ENCODE measurements around the gene KIF16B. TPM values are rescaled to one million over a fixed set of nuclear protein-coding genes. Genes with fewer than 3 reads are reported as not detected.

KIF16B gene
- total and polyA plus RNA-seq, 8 donors: 5.0 to 59.8 (median 24.2) TPM

DNA sequence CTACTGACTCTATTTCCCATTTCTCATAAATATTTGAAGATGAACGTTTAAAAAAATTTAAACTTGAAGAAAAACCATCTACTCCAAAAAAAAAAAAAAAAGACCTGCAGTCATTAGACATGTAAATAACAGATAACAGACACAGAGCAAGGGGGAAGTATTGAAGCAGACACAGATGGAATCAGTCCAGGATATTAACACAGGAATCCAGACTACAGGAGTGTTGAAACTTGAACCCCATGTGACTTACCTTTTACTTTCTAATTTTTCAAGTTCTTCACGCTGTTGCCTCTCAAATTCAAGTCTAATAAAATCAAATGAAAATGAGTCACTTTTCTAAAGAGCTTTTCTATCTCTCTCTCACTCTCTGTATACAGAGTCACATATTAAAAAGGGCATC is 191.8 kb downstream of the KIF16B start:
- no peaks in the 10 kb centered on the region for H3K27me3 ChIP-seq
- 88 to 98% (median 93%) methylated on average over 2 of the region's 2 CpGs for WGBS, 5 donors
- TF ChIP-seq POLR2A (IDR thresholded peaks at IDR 0.05) (no peak), EP300 (IDR thresholded peaks at IDR 0.05) (no peak), POLR2AphosphoS5 (IDR thresholded peaks at IDR 0.05) (no peak)
- H3K4me1 ChIP-seq: no peaks in the 10 kb centered on the region
- DNase-seq: no peak
- intact Hi-C loops (cut with DNase I; ENCODE audit: low total_unique reads): no loop called here
- H3K9me3 ChIP-seq: no peaks in the 10 kb centered on the region
- H3K36me3 ChIP-seq: peaks cover 7 to 73% (median 56%) of the 10 kb centered on the region in 4 donors
- H3K4me3 ChIP-seq: no peak overlapping the region
- H3K27ac ChIP-seq: no peak overlapping the region

DNA sequence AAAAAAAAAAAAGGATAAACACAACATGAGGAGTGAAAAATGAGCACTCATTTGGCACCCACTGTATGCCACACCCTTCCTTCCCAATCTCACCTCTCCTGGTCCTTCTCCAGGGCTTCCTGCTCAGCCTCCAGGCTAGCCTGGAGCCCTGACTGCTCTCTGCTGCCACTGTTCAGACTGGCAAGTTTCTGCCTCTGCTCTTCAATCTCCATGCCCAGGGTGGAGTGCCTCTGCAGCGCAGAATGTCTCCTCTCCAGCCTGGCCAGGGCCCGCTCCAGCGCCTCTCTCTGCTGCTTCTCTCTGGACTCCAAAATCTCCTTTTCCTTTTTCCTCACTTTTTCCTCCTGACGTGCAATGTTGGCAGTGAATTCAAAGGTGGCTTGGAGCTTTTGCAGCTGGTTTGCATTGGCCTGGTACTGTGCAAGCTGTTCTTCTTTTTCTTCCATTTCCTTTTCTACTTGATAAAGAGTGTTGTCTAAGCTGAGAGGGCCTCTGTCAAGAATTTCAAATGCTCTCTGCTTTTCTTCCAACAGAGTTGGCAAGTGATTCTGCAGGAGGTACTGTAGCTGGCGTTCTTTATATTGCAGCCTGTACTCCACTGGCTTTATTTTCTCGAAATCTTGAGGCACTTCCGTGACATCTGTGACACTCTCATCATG is 194.4 kb downstream of the KIF16B start:
- 87 to 99% (median 98%) methylated on average over 7 of the region's 7 CpGs for WGBS, 5 donors
- intact Hi-C loops (cut with DNase I; ENCODE audit: low total_unique reads): no loop called here
- no peaks in the 10 kb centered on the region for H3K9me3 ChIP-seq

DNA sequence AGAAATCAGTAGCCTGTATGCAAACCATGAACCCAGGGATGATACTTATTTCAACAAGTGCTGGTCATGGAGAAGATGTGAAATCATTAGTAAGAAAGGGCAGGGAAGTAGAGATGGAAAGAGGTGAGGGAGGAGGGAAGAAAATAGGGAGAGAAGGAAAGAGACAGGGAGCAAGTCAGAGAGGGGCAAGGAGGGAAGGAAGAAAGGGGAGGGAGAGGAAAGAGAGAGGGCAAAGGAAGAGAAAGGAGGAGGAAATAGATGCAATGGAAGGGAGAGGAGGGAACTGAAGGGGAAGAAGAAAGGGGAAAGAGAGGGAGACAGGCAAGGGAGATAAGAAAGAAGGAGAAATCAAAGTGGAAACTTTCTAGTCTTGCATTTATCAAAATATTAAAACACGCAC is 195.1 kb downstream of the KIF16B start:
- TF ChIP-seq POLR2A (IDR thresholded peaks at IDR 0.05) (no peak), POLR2AphosphoS5 (IDR thresholded peaks at IDR 0.05) (no peak), EP300 (IDR thresholded peaks at IDR 0.05) (no peak)
- TF ChIP-seq, protein P1, sequence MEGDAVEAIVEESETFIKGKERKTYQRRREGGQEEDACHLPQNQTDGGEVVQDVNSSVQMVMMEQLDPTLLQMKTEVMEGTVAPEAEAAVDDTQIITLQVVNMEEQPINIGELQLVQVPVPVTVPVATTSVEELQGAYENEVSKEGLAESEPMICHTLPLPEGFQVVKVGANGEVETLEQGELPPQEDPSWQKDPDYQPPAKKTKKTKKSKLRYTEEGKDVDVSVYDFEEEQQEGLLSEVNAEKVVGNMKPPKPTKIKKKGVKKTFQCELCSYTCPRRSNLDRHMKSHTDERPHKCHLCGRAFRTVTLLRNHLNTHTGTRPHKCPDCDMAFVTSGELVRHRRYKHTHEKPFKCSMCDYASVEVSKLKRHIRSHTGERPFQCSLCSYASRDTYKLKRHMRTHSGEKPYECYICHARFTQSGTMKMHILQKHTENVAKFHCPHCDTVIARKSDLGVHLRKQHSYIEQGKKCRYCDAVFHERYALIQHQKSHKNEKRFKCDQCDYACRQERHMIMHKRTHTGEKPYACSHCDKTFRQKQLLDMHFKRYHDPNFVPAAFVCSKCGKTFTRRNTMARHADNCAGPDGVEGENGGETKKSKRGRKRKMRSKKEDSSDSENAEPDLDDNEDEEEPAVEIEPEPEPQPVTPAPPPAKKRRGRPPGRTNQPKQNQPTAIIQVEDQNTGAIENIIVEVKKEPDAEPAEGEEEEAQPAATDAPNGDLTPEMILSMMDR (IDR thresholded peaks at IDR 0.05): no peak
- WGBS, 5 donors: 96 to 98% (median 97%) methylated on average over 1 of the region's 1 CpG
- H3K9me3 ChIP-seq: no peaks in the 10 kb centered on the region
- intact Hi-C loops (cut with DNase I; ENCODE audit: low total_unique reads): no loop called here
- no peaks in the 10 kb centered on the region for H3K27me3 ChIP-seq
- peaks cover 7 to 66% (median 59%) of the 10 kb centered on the region in 4 donors for H3K36me3 ChIP-seq
- H3K27ac ChIP-seq: no peak overlapping the region
- H3K4me3 ChIP-seq: no peak overlapping the region
- no peaks in the 10 kb centered on the region for H3K4me1 ChIP-seq
- DNase-seq: no peak

More for the DNA sequence above, 194.4 kb downstream of the KIF16B start:
- TF ChIP-seq EP300 (IDR thresholded peaks at IDR 0.05) (no peak), POLR2AphosphoS5 (IDR thresholded peaks at IDR 0.05) (no peak), POLR2A (IDR thresholded peaks at IDR 0.05) (no peak)
- TF ChIP-seq, protein P1 (IDR thresholded peaks at IDR 0.05): no peak
- DNase-seq: no peak
- no peak overlapping the region for H3K4me3 ChIP-seq
- H3K27ac ChIP-seq: no peak overlapping the region
- H3K4me1 ChIP-seq: no peaks in the 10 kb centered on the region
- H3K36me3 ChIP-seq: peaks cover 7 to 69% (median 56%) of the 10 kb centered on the region in 4 donors
- H3K27me3 ChIP-seq: no peaks in the 10 kb centered on the region

DNA sequence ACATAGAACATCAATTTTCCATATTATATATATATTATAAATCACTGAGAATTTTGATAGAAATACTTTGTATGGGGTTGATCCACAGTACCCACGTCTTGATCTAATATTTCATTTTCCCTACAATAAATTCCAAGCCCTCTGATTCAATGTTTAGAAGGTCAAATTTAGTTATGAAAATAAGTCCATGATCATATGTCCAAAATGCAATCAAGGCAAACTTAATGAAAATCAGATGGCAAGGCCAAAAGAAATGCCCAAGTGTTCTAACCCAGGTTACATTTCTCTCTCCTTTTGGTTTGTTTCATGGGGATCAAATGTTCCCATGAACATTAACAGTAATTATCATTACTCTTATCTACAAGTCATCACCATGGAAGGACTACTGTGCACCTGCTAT is 203.8 kb downstream of the KIF16B start:
- Histone ChIP-seq H3K4me3 (no peak overlapping the region), H3K9me3 (no peaks in the 10 kb centered on the region), H3K36me3 (peaks cover 0 to 88% (median 78%) of the 10 kb centered on the region in 4 donors), H3K27ac (no peak overlapping the region), H3K27me3 (no peaks in the 10 kb centered on the region), H3K4me1 (peaks cover 0 to 6% (median 2%) of the 10 kb centered on the region in 4 donors)
- intact Hi-C loops (cut with DNase I; ENCODE audit: low total_unique reads): no loop called here
- no peak for TF ChIP-seq POLR2AphosphoS5 (IDR thresholded peaks at IDR 0.05)
- TF ChIP-seq, protein P1 (IDR thresholded peaks at IDR 0.05): no peak
- no peak for TF ChIP-seq POLR2A (IDR thresholded peaks at IDR 0.05)
- TF ChIP-seq EP300 (IDR thresholded peaks at IDR 0.05): no peak
- 73 to 100% (median 93%) methylated on average over 1 of the region's 1 CpG for WGBS, 5 donors
- DNase-seq: no peak

Measured in stomach (tissue), 9 donors.